Spleen (tissue), 11 donors: ENCODE data around the gene DUSP16. TPM values are rescaled to one million over a fixed set of nuclear protein-coding genes. Genes with fewer than 3 reads are reported as not detected.

Source experiments
- DNase-seq: peaks from one replicate; pipeline ENCODE4 v3.0.0-alpha.2; 2020
- H3K27ac ChIP-seq, 8 donors: fragments of 200-600 bp; sonication (generic) in 7 of 8; 1 replicate in 4 of 8; 2 replicates in 4 of 8; pipeline versions ENCODE4 v1.5.0 to v1.8.0; 2016 to 2021; ENCODE audit warnings: inconsistent platforms in 4 of 8, mild to moderate bottlenecking in 4 of 8, moderate library complexity in 1 of 8
- H3K27me3 ChIP-seq, 7 donors: fragments of 200-600 bp; sonication (generic) in 6 of 7; replicated peaks in 1 of 7; 1 replicate in 4 of 7; 2 replicates in 3 of 7; pipeline versions ENCODE4 v1.5.0 to v1.8.0; 2016 to 2021; ENCODE audit warnings: inconsistent platforms in 3 of 7, mild to moderate bottlenecking in 1 of 7
- H3K36me3 ChIP-seq, 6 donors: fragments of 200-600 bp; sonication (generic) in 5 of 6; 1 replicate in 4 of 6; 2 replicates in 2 of 6; pipeline versions ENCODE4 v1.5.0 to v1.8.0; 2016 to 2021; ENCODE audit warnings: inconsistent platforms in 2 of 6
- H3K4me1 ChIP-seq, 6 donors: fragments of 200-600 bp; sonication (generic) in 5 of 6; 1 replicate in 3 of 6; 2 replicates in 3 of 6; pipeline versions ENCODE4 v1.5.0 to v1.8.0; 2016 to 2021; ENCODE audit warnings: inconsistent platforms in 3 of 6
- H3K4me3 ChIP-seq, 8 donors: fragments of 200-600 bp; sonication (generic) in 7 of 8; 1 replicate in 4 of 8; 2 replicates in 4 of 8; pipeline versions ENCODE4 v1.5.0 to v1.8.0; 2016 to 2021; ENCODE audit warnings: inconsistent platforms in 4 of 8, mild to moderate bottlenecking in 4 of 8, moderate library complexity in 2 of 8
- H3K9me3 ChIP-seq, 8 donors: fragments of 200-600 bp; sonication (generic) in 7 of 8; 1 replicate in 4 of 8; 2 replicates in 4 of 8; pipeline versions ENCODE4 v1.5.0 to v1.8.0; 2016 to 2021; ENCODE audit warnings: inconsistent platforms in 4 of 8
- POLR2A ChIP-seq, 3 donors: fragments of 450-650 bp; IDR thresholded peaks; one replicate each; pipeline ENCODE4 v1.5.1; 2017; ENCODE audit warnings: antibody characterized with exemption in 3 of 3, mild to moderate bottlenecking in 1 of 3
- POLR2AphosphoS5 ChIP-seq, 3 donors: sonication (generic); formaldehyde crosslinking; IDR thresholded peaks; one replicate each; pipeline ENCODE4 v1.5.1; 2017; ENCODE audit warnings: antibody characterized with exemption in 3 of 3
- WGBS, 5 donors: extraction: QIAGEN DNeasy Blood & Tissue Kit in 3 of 5; methylation state at CpG; one replicate each; pipeline versions ENCODE4 v1.1.5 to v1.1.7; 2013 to 2018; 5-methylcytosine and 5-hydroxymethylcytosine counted together
- intact Hi-C: fragments of 100-400 bp; cut with DNase I; formaldehyde crosslinking; loops from one replicate; pipeline ENCODE4 v1.15.0; 2023; ENCODE audit warnings: low total_unique reads
- polyA plus RNA-seq, 3 donors: library from polyadenylated mRNA; stranded (reverse); fragments of 200-250 nt; gene quantifications; one replicate each; pipeline ENCODE4 v1.2.1, GENCODE V29; 2013
- total RNA-seq, 7 donors: library from RNA; depleted of rRNA in 3 of 7; stranded (reverse); fragments of >200 nt in 3 of 7; fragmentation: NEBNext Ultra II Directional in 4 of 7; extraction: Animal tissue kit (Norgen Biotek cat#: 25700) in 4 of 7; gene quantifications; one replicate each; pipeline versions ENCODE4 v1.1.0 to v1.2.1, GENCODE V29; 2016 to 2021
- TF ChIP-seq, protein P1 (sequence below), 11 experiments: fragments of 200-600 bp in 7 of 11; fragments of 450-650 bp in 4 of 11; sonication (generic) in 4 of 11; IDR thresholded peaks in 8 of 11; conservative IDR thresholded peaks in 3 of 11; 1 replicate in 7 of 11; 2 replicates in 4 of 11; pipeline versions ENCODE4 v1.4.0 to v1.8.0; 2016 to 2021; ENCODE audit warnings: antibody characterized with exemption in 11 of 11, inconsistent platforms in 4 of 11, mild to moderate bottlenecking in 1 of 11
- donor health status: healthy with polysubstance abuse.
- donor health status: DM: no; HTN: no; CAD: no; lungs with moderate emphysema.
- donor health status: DM: no; HTN: no; CAD: no.
- donor health status: Bipolar disorder and iron deficiency.
- donor health status: healthy.
- donor health status: DM: no; HTN: no; CAD: no.
- donor health status: DM: yes; HTN: yes; CAD: no.

The DUSP16 gene
- total and polyA plus RNA-seq, 10 donors, result 2.2 to 43.7 (median 20.8) TPM

DNA sequence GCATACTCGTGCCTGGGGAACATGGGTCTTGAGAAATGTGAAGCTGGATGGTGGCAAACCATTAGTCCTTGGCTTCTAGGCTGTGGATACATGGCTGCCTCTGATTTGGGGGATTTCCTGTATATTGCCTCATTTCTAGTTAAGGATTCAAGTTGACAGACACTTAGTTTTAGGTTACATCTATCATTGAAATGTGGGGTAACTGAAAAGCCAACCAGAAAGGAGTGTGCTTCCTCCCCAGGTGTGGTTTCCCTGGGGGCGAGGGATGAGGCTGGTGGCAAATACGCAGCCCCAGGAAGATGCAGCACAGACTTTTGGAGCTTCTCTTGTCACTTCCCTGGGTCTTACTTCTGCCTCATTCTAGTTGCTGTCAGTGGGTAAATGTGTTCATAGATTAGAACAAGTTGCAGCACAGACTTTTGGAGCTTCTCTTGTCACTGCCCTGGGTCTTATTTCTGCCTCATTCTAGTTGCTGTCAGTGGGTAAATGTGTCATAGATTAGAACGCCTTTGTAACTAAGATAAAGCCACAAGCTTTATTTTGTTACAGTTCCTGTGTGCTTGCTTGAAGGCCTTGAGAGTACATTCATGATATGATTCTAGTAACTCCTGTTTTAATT, 120.7 kb downstream of the DUSP16 start:
- intact Hi-C loops, result no loop called here
- Histone ChIP-seq H3K36me3 (peaks cover 0 to 8% (median 2%) of the 10 kb centered on the region in 6 donors), H3K4me1 (peaks cover 0 to 69% (median 29%) of the 10 kb centered on the region in 6 donors), H3K27me3 (no peaks in the 10 kb centered on the region), H3K9me3 (no peaks in the 10 kb centered on the region), H3K4me3 (no peak overlapping the region), H3K27ac (peak overlapping the region; percentile 55 to 84 (median 76))
- WGBS, 5 donors, result 33 to 43% (median 40%) methylated on average over 4 of the region's 4 CpGs
- TF ChIP-seq POLR2AphosphoS5 (IDR thresholded peaks at IDR 0.05), result peak in 1 of 3 donors; percentile 44
- TF ChIP-seq, protein P1, sequence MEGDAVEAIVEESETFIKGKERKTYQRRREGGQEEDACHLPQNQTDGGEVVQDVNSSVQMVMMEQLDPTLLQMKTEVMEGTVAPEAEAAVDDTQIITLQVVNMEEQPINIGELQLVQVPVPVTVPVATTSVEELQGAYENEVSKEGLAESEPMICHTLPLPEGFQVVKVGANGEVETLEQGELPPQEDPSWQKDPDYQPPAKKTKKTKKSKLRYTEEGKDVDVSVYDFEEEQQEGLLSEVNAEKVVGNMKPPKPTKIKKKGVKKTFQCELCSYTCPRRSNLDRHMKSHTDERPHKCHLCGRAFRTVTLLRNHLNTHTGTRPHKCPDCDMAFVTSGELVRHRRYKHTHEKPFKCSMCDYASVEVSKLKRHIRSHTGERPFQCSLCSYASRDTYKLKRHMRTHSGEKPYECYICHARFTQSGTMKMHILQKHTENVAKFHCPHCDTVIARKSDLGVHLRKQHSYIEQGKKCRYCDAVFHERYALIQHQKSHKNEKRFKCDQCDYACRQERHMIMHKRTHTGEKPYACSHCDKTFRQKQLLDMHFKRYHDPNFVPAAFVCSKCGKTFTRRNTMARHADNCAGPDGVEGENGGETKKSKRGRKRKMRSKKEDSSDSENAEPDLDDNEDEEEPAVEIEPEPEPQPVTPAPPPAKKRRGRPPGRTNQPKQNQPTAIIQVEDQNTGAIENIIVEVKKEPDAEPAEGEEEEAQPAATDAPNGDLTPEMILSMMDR (IDR thresholded peaks at IDR 0.05 in 8 of 11, conservative IDR thresholded peaks at IDR 0.05 in 3 of 11), result no peak
- DNase-seq, result no peak

DNA sequence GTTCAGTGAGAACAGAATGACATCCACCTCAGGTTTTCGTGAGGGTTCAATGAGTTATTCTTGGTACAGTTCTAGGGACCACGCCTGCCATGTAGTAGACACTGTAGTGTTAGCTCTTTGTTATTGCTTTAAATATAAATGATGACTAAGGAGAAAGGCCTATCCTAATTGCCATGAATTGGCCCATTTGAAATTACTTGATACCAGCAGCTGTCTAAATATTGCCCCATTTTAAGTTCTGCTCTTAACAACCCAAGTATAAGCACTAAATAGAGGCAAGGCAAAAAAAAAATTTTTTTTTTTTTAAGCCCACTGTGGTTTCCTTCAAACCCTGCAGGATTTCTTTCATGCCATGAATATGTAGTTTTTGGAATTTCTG, 121.2 kb downstream of the DUSP16 start:
- intact Hi-C loops, result no loop called here
- Histone ChIP-seq H3K27me3 (no peaks in the 10 kb centered on the region), H3K4me1 (peaks cover 0 to 64% (median 28%) of the 10 kb centered on the region in 6 donors), H3K9me3 (no peaks in the 10 kb centered on the region), H3K27ac (peak overlapping the region; percentile 55 to 84 (median 76)), H3K36me3 (peaks cover 0 to 13% (median 3%) of the 10 kb centered on the region in 6 donors), H3K4me3 (no peak overlapping the region)
- TF ChIP-seq, protein P1 (IDR thresholded peaks at IDR 0.05 in 8 of 11, conservative IDR thresholded peaks at IDR 0.05 in 3 of 11), result no peak
- TF ChIP-seq POLR2A (IDR thresholded peaks at IDR 0.05), result no peak
- no peak for TF ChIP-seq POLR2AphosphoS5 (IDR thresholded peaks at IDR 0.05)
- no peak for DNase-seq
- WGBS, 5 donors, result 94 to 98% (median 98%) methylated on average over 2 of the region's 2 CpGs

DNA sequence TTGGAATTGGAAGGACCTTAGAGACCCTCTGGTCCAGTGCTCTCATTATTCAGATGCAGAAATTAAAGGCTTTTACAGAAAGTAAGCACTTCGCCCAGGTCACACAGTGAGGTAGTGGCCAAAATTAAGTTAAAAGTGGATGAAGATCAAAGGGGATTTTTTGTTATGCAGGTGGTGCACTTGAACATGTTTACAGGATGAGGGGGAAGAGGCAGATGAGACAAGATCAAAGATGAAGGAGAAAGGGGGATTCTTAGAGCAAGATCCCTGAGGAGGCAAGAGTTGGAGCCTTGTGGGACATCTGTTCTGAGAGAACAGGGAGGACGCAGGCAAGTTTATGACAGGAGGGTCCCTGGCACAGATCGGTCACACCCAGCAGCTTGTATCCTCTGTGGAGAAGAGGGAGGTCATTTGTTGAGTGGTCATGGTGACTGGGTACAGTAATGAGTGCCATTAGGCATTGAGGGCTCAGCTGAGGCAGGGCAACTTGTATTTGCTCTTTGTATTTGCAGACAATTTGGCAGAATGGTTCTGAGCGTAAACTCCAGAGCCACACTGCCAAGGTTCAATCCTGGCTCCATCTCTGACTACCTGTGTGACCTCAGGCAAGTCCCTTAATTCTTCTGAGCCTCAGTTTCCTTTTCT, 121.8 kb downstream of the DUSP16 start:
- Histone ChIP-seq H3K4me1 (peaks cover 0 to 59% (median 28%) of the 10 kb centered on the region in 6 donors), H3K9me3 (no peaks in the 10 kb centered on the region), H3K36me3 (peaks cover 0 to 19% (median 3%) of the 10 kb centered on the region in 6 donors), H3K4me3 (no peak overlapping the region), H3K27ac (peak overlapping the region; percentile 55 to 84 (median 76)), H3K27me3 (no peaks in the 10 kb centered on the region)
- intact Hi-C loops, result no loop called here
- no peak for TF ChIP-seq POLR2A (IDR thresholded peaks at IDR 0.05)
- TF ChIP-seq POLR2AphosphoS5 (IDR thresholded peaks at IDR 0.05), result no peak
- TF ChIP-seq, protein P1 (IDR thresholded peaks at IDR 0.05 in 8 of 11, conservative IDR thresholded peaks at IDR 0.05 in 3 of 11), result no peak
- no peak for DNase-seq
- 95 to 98% (median 98%) methylated on average over 4 of the region's 4 CpGs for WGBS, 5 donors

DNA sequence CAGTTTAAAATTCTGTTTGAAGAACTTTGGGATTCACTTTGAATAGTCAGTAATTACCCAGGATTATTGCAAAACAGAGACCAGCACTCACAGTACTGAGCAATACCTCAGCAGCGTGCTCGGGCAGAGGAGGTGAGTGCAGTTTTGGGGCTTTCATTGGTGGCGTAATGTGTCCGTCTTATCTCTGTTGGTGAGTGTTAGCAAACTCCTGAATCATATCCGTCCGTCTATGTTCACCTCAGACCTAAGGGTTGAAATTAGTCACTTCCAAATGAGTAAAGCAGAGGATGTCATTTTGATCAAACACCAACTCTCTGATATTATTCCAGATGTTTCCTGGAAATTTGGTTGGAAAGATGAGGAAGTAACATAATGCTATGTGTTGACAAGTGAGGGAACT, 123.0 kb downstream of the DUSP16 start:
- H3K27ac ChIP-seq, result peak overlapping the region in 3 of 8 donors; percentile 77 to 84 (median 80)
- H3K36me3 ChIP-seq, result peaks cover 0 to 26% (median 3%) of the 10 kb centered on the region in 6 donors
- H3K4me1 ChIP-seq, result peaks cover 0 to 58% (median 28%) of the 10 kb centered on the region in 6 donors
- no peak for DNase-seq
- no peak overlapping the region for H3K4me3 ChIP-seq
- intact Hi-C loops, result no loop called here
- no peaks in the 10 kb centered on the region for H3K27me3 ChIP-seq
- WGBS, 5 donors, result 39 to 81% (median 50%) methylated on average over 6 of the region's 6 CpGs
- TF ChIP-seq, protein P1 (IDR thresholded peaks at IDR 0.05 in 8 of 11, conservative IDR thresholded peaks at IDR 0.05 in 3 of 11), result no peak
- TF ChIP-seq POLR2A (IDR thresholded peaks at IDR 0.05), result no peak
- TF ChIP-seq POLR2AphosphoS5 (IDR thresholded peaks at IDR 0.05), result no peak
- no peaks in the 10 kb centered on the region for H3K9me3 ChIP-seq
